ENCODE results near the gene ZNF566. TPM values are rescaled to one million over a fixed set of nuclear protein-coding genes. Genes with fewer than 3 reads are reported as not detected.

The ZNF566 gene
- total RNA-seq, 6 donors from 2014 or later, result 5.5 to 17.6 (median 8.1) TPM

- H3K36me3 ChIP-seq, result peaks cover 2 to 62% (median 39%) of the 10 kb centered on the region in 4 donors
- 68 to 96% methylated on average over 3 of the region's 3 CpGs for WGBS, 2 donors
- H3K27ac ChIP-seq, result no peak overlapping the region
- ATAC-seq (ENCODE audit: low FRiP score in 2 of 2) (no peak), DNase-seq (no peak)
- H3K27me3 ChIP-seq, result no peaks in the 10 kb centered on the region
- H3K4me1 ChIP-seq, result no peaks in the 10 kb centered on the region
- H3K9me3 ChIP-seq, result peaks cover 20 to 70% (median 63%) of the 10 kb centered on the region in 4 donors
- no peak for TF ChIP-seq POLR2A (IDR thresholded peaks at IDR 0.05)
- no peak for TF ChIP-seq EP300 (IDR thresholded peaks at IDR 0.05)
- TF ChIP-seq CTCF (IDR thresholded peaks at IDR 0.05), result no peak
- no peak for TF ChIP-seq POLR2AphosphoS5 (IDR thresholded peaks at IDR 0.05)
- no peak overlapping the region for H3K4me3 ChIP-seq
These were observed 90.8 kb downstream of the ZNF566 start for GRCh38 chr19:36398571-36398970.

Other genes starting within 250 kb of the ZNF566 start
- 10 to 100 TPM in 1 of 6 donors, 1 to 10 TPM in 5; 1.7 to 11.5 (median 6.1) TPM for gene ZFP14, start 110.4 kb downstream of the ZNF566 start, total RNA-seq
- 1 to 10 TPM in 5 of 6 donors, under 1 TPM in 1; 0.78 to 8.1 (median 4.2) TPM for gene ZFP82, start 70.9 kb downstream of the ZNF566 start, total RNA-seq
- 10 to 100 TPM in 1 of 6 donors, 1 to 10 TPM in 5; 2.1 to 18.1 (median 5.9) TPM for gene ZNF260, start 38.7 kb upstream of the ZNF566 start, total RNA-seq
- 10 to 100 TPM in 3 of 6 donors, 1 to 10 TPM in 3; 6.0 to 18.9 (median 10.0) TPM for gene ZNF529, start 83.7 kb upstream of the ZNF566 start, total RNA-seq
- 1 to 10 TPM in 5 of 6 donors, under 1 TPM in 1; 0.78 to 5.7 (median 4.1) TPM for gene ZNF382, start 115.8 kb upstream of the ZNF566 start, total RNA-seq
- 10 to 100 TPM in 1 of 6 donors, 1 to 10 TPM in 5; 4.2 to 17.4 (median 7.1) TPM for gene ZNF461, start 177.3 kb upstream of the ZNF566 start, total RNA-seq
- gene ZNF567, start 198.1 kb upstream of the ZNF566 start, total RNA-seq, result 10 to 100 TPM in 2 of 6 donors, 1 to 10 TPM in 4; 4.4 to 23.0 (median 6.1) TPM

All from upper lobe of left lung (tissue), 6 donors.